Thyroid gland (tissue), 4 donors: Measurements from ENCODE around the gene CDH23. TPM values are rescaled to one million over a fixed set of nuclear protein-coding genes. Genes with fewer than 3 reads are reported as not detected.

Experiments
- DNase-seq, 2 donors: peaks; one replicate each; pipeline ENCODE4 v3.0.0-alpha.2; 2019
- H3K27ac ChIP-seq, 3 donors: fragments of 200-600 bp; sonication (generic); 1 replicate in 2 of 3; 2 replicates in 1 of 3; pipeline ENCODE4 v1.5.1; 2016 to 2019; ENCODE audit warnings: mild to moderate bottlenecking in 1 of 3, moderate library complexity in 1 of 3
- H3K27me3 ChIP-seq: fragments of 200-600 bp; sonication (generic); one replicate; pipeline ENCODE4 v1.5.1; 2019
- H3K36me3 ChIP-seq, 2 donors: fragments of 200-600 bp; sonication (generic); one replicate each; pipeline ENCODE4 v1.5.1; 2016 to 2019
- H3K4me1 ChIP-seq, 2 donors: fragments of 200-600 bp; sonication (generic); one replicate each; pipeline ENCODE4 v1.5.1; 2017 to 2019
- H3K4me3 ChIP-seq, 3 donors: fragments of 200-600 bp; sonication (generic); replicated peaks in 1 of 3; 1 replicate in 2 of 3; 2 replicates in 1 of 3; pipeline ENCODE4 v1.5.1; 2016; ENCODE audit warnings: mild to moderate bottlenecking in 1 of 3
- H3K9me3 ChIP-seq: fragments of 200-600 bp; sonication (generic); one replicate; pipeline ENCODE4 v1.5.1; 2017
- POLR2A ChIP-seq, 2 donors: fragments of 450-650 bp; IDR thresholded peaks; one replicate each; pipeline ENCODE4 v1.6.1; 2017; ENCODE audit warnings: antibody characterized with exemption in 2 of 2, mild to moderate bottlenecking in 2 of 2, moderate library complexity in 1 of 2
- WGBS, 2 donors: methylation state at CpG; one replicate each; pipeline ENCODE4 v1.1.5; 2017; 5-methylcytosine and 5-hydroxymethylcytosine counted together
- intact Hi-C: fragments of 100-400 bp; cut with DNase I; formaldehyde crosslinking; loops from one replicate; pipeline ENCODE4 v1.15.1; 2023
- total RNA-seq, 4 donors: library from RNA; depleted of rRNA; stranded (reverse); fragments of >200 nt; gene quantifications; one replicate each; pipeline ENCODE4 v1.2.3, GENCODE V29; 2016
- TF ChIP-seq, protein P1 (sequence below), 6 experiments: fragments of 200-600 bp in 3 of 6; fragments of 450-650 bp in 3 of 6; sonication (generic) in 3 of 6; IDR thresholded peaks; one replicate each; pipeline ENCODE4 v1.5.1; 2016 to 2019; ENCODE audit warnings: antibody characterized with exemption in 6 of 6, mild to moderate bottlenecking in 2 of 6, inconsistent platforms in 1 of 6, moderate library complexity in 1 of 6

CDH23 gene
- total RNA-seq, 4 donors from 2014 or later = 3.0 to 4.2 (median 3.9) TPM

DNA sequence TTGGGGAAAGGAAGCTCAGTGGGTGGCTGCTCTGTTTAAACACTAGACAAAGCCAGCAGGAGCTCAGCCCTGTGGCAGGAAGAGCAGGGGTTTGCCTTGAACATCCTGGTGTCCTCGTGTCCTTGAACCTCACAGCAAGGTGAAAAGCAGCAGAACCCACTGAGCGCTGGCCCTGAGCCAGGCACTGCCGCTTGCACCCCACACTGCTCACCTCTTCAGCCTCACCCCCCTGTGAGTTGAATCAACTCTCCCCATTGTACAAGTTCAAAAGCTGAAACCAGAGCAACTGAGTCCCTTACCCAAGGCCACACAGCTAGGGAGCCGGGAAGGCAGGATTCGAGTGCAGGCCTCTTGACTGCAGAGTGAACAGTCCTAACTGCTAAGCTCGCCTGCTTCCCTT is 45.6 kb upstream of the CDH23 start:
- TF ChIP-seq POLR2A (IDR thresholded peaks at IDR 0.05) = no peak
- TF ChIP-seq, protein P1, sequence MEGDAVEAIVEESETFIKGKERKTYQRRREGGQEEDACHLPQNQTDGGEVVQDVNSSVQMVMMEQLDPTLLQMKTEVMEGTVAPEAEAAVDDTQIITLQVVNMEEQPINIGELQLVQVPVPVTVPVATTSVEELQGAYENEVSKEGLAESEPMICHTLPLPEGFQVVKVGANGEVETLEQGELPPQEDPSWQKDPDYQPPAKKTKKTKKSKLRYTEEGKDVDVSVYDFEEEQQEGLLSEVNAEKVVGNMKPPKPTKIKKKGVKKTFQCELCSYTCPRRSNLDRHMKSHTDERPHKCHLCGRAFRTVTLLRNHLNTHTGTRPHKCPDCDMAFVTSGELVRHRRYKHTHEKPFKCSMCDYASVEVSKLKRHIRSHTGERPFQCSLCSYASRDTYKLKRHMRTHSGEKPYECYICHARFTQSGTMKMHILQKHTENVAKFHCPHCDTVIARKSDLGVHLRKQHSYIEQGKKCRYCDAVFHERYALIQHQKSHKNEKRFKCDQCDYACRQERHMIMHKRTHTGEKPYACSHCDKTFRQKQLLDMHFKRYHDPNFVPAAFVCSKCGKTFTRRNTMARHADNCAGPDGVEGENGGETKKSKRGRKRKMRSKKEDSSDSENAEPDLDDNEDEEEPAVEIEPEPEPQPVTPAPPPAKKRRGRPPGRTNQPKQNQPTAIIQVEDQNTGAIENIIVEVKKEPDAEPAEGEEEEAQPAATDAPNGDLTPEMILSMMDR (IDR thresholded peaks at IDR 0.05) = no peak
- Histone ChIP-seq H3K9me3 (no peaks in the 10 kb centered on the region), H3K4me3 (no peak overlapping the region), H3K4me1 (no peaks in the 10 kb centered on the region), H3K27me3 (no peaks in the 10 kb centered on the region), H3K36me3 (no peaks in the 10 kb centered on the region), H3K27ac (no peak overlapping the region)
- intact Hi-C loops = no loop called here
- DNase-seq = no peak
- 79 to 86% methylated on average over 6 of the region's 6 CpGs for WGBS, 2 donors

DNA sequence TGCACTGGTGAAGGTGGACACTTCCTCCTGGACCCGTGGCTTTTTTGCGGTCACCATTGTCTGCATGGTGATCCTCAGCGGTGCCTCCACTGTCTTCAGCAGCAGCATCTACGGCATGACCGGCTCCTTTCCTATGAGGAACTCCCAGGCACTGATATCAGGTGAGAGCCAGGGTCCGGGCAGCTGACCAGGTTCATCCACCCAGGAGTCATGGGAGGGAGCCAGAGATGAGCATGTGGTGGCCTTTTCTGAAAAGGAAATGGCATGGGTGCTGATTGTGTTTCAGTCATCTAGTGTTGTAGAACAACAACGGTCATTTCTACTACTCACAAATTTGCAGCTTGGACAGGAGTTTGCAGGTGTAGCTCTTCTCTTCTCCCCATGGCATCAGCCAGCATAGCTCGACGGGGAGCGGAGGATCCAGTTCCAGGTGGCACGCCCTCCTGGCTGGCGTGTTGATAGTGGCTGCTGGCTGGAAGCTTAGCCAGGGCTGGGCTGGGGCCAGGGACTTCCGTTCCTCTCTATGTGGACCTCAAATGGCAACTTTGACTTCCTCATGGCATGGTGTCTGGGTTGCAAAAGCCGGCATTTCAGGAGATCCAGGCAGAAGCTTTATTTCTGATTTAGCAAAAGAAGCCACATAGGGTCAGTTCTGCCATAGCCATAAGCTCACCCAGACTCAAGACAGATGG is 44.9 kb upstream of the CDH23 start:
- DNase-seq = peak in 1 of 2 donors; percentile 35
- 85 to 98% methylated on average over 10 to 13 of the region's 14 CpGs for WGBS, 2 donors

DNA sequence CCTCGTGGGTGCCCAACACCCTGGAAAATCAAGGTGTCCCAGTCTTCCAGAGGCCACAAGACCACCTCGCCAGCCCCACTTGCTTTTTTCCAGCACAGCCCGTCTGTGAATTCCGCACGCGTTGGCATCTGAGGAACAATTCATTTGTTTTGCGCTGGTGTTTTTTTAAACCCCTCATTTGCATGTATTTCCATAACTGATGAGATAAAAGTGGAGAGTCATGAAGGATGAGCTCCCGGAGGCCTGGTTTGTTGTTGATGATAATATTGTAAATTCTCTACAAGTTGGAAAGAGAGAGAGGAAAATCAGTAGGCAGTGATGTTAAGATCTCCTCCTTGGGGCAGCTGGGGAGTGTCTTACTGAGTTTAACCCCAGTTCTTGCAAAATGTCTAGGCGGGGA is 43.1 kb upstream of the CDH23 start:
- WGBS, 2 donors = 73 to 80% methylated on average over 9 of the region's 9 CpGs
- TF ChIP-seq, protein P1 (IDR thresholded peaks at IDR 0.05) = no peak
- no peak for TF ChIP-seq POLR2A (IDR thresholded peaks at IDR 0.05)
- Histone ChIP-seq H3K27ac (no peak overlapping the region), H3K36me3 (peaks cover 0 to 5% of the 10 kb centered on the region in 2 donors), H3K9me3 (no peaks in the 10 kb centered on the region), H3K4me1 (no peaks in the 10 kb centered on the region), H3K27me3 (no peaks in the 10 kb centered on the region), H3K4me3 (no peak overlapping the region)
- intact Hi-C loops = no loop called here
- no peak for DNase-seq

More for the DNA sequence above, 44.9 kb upstream of the CDH23 start:
- Histone ChIP-seq H3K36me3 (no peaks in the 10 kb centered on the region), H3K4me1 (no peaks in the 10 kb centered on the region), H3K4me3 (no peak overlapping the region), H3K27me3 (no peaks in the 10 kb centered on the region), H3K9me3 (no peaks in the 10 kb centered on the region), H3K27ac (no peak overlapping the region)
- TF ChIP-seq POLR2A (IDR thresholded peaks at IDR 0.05) = no peak
- intact Hi-C loops = no loop called here

DNA sequence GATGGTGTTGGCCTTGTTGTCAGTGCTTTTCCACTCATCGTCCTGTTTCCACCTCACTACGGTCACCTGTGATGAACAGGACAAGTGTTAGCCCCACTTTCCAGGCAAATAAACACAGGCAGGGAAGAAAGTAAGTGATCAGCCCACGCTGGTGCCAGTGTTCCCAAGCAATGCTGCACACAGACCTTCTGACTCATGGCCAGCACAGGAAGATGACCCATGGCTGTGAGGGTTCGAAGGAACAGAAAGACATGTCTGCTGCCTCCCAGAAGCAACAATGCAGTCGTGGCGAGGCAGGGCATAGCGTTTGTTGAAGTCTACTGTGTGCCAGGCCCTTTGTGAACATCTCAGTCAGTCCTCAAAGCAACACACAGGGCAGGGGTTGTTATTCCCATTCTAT is 41.9 kb upstream of the CDH23 start:
- DNase-seq = no peak
- H3K27me3 ChIP-seq = no peaks in the 10 kb centered on the region
- H3K4me3 ChIP-seq = no peak overlapping the region
- 94 to 96% methylated on average over 7 of the region's 7 CpGs for WGBS, 2 donors
- H3K4me1 ChIP-seq = no peaks in the 10 kb centered on the region
- no peak overlapping the region for H3K27ac ChIP-seq
- H3K36me3 ChIP-seq = peaks cover 0 to 5% of the 10 kb centered on the region in 2 donors
- TF ChIP-seq, protein P1 (IDR thresholded peaks at IDR 0.05) = no peak
- TF ChIP-seq POLR2A (IDR thresholded peaks at IDR 0.05) = no peak
- no peaks in the 10 kb centered on the region for H3K9me3 ChIP-seq
- intact Hi-C loops = no loop called here

DNA sequence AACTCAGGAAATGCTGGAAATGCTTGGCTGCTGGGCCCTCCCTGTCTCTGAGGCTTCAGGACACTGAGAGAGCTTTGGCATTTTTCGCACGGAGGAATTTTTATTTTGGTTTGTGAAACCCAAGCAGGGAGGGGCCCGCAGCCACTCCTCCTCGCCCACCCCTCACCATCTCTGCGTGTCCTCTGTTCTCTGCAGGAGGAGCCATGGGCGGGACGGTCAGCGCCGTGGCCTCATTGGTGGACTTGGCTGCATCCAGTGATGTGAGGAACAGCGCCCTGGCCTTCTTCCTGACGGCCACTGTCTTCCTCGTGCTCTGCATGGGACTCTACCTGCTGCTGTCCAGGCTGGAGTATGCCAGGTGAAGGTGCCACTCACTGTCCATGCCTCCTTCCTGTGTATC is 40.8 kb upstream of the CDH23 start:
- no peak overlapping the region for H3K27ac ChIP-seq
- intact Hi-C loops = no loop called here
- no peaks in the 10 kb centered on the region for H3K27me3 ChIP-seq
- TF ChIP-seq POLR2A (IDR thresholded peaks at IDR 0.05) = no peak
- TF ChIP-seq, protein P1 (IDR thresholded peaks at IDR 0.05) = no peak
- H3K4me1 ChIP-seq = no peaks in the 10 kb centered on the region
- no peaks in the 10 kb centered on the region for H3K9me3 ChIP-seq
- WGBS, 2 donors = 89 to 92% methylated on average over 12 of the region's 12 CpGs
- DNase-seq = no peak
- H3K36me3 ChIP-seq = peaks cover 0 to 5% of the 10 kb centered on the region in 2 donors
- no peak overlapping the region for H3K4me3 ChIP-seq
